ENCODE results near the gene RPL7A. TPM values are rescaled to one million over a fixed set of nuclear protein-coding genes. Genes with fewer than 3 reads are reported as not detected.

RPL7A gene
- polyA plus RNA-seq, 3 donors: 2,933 to 4,055 (median 3,432) TPM

DNA sequence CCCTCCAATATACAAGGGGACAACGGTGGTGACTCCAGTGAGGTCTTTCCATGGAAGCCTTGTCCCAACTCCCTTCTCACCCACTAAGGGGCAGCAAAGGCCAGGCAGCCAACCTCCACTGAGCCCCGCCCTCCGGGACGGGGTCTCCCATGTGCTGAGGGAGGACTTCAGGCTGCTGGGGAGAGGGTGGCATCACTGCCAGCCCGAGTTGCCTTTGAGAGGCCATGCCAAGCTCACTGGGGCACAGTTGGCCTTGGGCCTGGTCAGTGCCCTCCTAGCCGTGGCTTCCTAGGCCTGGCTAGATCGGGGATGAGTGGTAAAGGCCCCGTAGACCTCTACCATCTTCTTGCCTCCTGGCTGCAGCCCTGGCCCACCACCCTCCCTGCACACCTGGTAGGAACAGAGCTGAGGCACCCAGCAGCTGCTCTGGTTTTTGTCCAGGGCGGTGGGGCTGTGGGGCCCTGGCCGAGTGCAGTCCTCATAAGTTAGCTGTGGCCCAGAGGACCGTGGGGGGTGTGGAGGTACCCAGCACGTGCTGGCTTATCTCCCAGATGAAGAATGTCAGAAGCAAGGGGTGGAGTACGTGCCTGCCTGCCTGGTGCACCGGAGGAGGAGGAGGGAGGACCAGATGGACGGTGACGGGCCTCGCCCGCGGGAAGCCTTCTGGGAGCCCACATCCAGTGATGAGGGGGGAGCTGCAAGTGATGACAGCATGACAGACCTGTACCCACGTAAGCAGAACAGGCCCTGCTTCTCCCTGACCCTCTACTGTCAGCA, 11.6 kb downstream of the RPL7A start:
- H3K27ac ChIP-seq (ENCODE audit: low read depth, low read length): no peak overlapping the region

DNA sequence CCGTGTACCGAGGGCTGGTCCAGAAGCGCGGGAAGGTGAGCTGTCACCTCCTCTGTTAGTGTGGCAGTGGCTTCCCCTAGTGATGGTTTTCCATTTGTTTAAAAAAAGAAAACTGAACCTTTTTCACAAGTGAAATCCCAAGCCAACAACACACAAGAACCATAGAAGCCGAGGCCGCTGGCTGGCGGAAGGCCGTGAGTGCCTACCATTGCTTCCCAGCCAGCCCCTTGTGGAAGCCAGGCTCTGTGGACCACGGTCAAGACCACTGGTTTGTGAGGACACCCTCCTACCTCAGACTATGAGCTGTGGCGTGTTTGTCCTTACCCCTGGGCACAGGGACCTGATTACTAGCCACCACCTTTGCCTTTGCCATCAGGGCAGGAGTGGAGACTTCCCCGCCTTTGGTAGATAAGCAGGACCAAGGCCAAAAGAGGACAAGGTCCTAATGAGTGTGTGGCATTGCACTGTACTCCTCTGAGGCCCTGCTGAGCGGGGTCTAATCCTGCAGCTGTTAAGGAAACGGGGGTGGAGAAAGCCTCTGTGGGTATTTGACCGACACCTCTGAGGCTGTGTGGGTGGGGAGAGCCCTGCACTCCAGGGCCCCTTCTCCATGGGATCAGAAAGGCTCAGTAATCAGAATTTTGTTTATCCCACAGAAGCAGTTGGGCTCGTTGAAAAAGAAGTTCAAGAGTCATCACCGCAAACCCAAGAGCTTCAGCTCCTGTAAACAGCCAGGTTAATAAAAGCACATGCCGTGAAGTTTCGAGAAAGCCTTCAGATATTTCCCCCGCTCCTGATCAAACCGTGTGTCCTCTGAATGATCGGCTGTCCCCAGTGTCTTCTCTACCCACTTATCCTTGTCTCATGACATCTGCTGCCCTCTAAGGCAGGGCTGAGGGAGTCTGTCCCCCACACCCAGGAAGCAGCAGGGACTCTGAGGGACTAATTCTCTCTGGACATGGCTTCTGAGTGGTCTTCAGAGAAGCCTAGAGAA, 12.7 kb downstream of the RPL7A start:
- 66 to 81% (median 77%) methylated on average over 21 of the region's 21 CpGs for WGBS, 3 donors
- H3K27ac ChIP-seq (ENCODE audit: low read depth, low read length): no peak overlapping the region

More for the DNA sequence above, 11.6 kb downstream of the RPL7A start:
- WGBS, 3 donors: 50 to 62% (median 55%) methylated on average over 20 of the region's 20 CpGs

DNA sequence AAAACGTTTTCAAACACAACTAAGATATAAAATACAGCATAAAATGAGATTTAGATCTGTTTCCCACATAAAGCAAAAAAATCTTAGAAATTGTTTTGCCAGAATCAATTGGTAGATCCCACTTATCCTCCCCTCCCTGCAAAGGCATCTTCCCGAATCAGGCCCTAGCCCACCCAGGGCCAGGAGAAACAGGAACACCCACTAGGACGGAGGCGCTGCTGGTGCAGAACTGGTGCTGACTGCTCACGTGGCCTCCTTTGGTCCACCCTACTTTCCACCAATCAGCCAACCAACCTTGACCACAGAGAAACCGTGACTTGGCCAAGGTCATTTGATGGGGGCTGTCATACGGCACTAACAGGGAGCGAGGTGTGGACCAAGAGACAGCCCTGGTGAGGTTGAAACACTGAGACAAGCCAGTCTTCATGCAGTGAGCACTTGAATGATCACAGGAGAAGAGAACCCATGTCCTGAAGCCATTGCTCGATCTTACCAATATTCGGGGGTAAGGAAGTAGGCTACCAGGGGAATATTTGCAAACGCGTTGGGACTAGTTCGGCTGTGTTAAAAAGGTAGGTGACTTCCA, 13.6 kb downstream of the RPL7A start:
- 65 to 85% (median 84%) methylated on average over 13 of the region's 13 CpGs for WGBS, 3 donors
- no peak overlapping the region for H3K27ac ChIP-seq (ENCODE audit: low read depth, low read length)

DNA sequence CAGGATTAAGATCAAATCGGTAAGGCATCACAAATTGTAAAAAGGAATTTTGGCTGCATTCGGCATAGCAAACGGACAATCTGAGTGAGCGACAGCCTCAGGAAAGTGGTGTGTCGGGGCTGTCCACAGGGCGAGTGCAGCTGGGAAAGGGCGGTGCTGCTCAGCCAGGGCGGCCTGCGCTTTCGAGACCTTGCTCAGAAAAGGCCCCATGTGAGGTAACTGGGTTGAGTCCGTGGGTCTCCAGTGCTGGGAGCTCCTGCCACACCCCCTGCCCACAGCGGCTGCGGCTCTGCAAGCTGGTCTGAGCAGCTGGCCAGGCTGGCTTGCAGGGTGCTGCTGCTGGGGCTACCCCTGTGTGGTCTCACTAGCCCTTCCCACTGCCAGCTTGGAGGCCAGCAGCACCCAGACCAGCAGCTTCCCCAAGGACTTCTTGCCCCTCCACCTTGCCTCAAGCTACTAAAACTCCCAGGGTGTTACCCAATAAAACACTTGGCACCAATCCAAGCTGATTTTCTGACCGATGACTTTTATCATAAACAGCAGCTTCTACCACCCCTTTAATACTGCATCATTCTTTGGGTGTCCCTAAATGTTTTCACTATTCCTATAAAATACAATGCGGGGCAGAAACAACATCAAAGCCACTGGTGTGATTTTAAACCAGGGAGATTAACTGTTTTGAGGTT, 14.5 kb downstream of the RPL7A start:
- no peak overlapping the region for H3K27ac ChIP-seq (ENCODE audit: low read depth, low read length)
- 84 to 87% (median 86%) methylated on average over 15 of the region's 15 CpGs for WGBS, 3 donors

DNA sequence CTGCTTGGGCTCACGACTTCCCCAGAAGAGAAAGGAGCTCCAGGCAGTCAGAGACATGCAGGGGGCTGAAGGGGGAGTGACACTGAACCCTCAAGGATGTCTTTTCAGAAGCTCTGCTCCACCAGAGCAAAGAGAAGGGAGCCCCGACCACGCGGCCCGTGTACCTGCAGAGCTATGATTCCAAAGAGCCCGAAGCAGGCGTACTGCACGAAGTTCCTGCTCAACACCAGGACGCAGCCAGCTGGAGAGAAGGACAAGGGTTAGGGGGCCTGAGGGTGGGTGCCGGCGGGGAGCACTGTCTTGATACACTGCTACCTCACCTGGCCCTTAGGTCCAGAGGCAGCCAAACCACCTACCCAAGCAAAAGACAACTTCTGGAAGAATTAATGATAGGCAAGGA, 18.4 kb downstream of the RPL7A start:
- H3K27ac ChIP-seq (ENCODE audit: low read depth, low read length): no peak overlapping the region
- 89 to 94% (median 90%) methylated on average over 11 of the region's 11 CpGs for WGBS, 3 donors

DNA sequence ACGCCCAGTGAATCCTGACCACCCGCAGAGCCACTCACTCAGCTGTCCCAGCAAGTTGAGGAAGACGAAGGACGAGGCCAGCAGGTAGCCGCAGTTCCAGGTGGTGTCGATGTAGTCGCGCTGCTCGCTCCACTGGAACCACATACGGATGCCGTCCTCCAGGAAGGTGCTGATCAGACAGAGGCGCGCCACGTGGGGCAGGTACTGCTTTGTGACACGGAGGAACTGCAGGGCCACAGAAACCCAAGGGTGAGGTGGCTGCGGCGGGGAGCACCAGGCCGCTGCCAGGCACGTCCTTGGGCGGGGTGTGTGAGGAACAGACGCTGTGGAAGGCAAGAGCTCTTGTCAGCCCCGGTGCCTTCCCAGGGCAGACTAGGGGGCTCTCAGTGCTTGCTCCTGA, 19.2 kb downstream of the RPL7A start:
- WGBS, 3 donors: 79 to 93% (median 90%) methylated on average over 22 of the region's 22 CpGs
- H3K27ac ChIP-seq (ENCODE audit: low read depth, low read length): no peak overlapping the region

DNA sequence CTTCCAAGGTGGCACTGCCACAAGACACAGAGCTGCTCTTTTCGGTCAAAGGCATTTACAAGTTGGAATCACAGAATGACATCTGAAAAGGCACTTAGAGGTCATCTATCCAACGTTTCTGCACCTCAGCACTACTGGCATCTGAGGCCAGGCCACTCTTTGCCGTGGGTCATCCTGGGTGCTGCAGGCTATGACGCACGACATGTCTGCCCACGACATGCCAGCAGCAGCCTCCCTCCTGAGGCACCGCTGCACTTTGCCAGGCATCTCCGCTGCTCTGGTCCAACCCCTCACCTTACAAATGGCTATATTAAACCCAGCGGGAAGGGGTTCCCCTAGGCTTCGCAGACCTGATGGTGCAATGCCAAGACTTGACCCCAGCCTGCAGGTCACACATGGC, 19.8 kb downstream of the RPL7A start:
- 73 to 86% (median 79%) methylated on average over 10 of the region's 10 CpGs for WGBS, 3 donors
- no peak overlapping the region for H3K27ac ChIP-seq (ENCODE audit: low read depth, low read length)

DNA sequence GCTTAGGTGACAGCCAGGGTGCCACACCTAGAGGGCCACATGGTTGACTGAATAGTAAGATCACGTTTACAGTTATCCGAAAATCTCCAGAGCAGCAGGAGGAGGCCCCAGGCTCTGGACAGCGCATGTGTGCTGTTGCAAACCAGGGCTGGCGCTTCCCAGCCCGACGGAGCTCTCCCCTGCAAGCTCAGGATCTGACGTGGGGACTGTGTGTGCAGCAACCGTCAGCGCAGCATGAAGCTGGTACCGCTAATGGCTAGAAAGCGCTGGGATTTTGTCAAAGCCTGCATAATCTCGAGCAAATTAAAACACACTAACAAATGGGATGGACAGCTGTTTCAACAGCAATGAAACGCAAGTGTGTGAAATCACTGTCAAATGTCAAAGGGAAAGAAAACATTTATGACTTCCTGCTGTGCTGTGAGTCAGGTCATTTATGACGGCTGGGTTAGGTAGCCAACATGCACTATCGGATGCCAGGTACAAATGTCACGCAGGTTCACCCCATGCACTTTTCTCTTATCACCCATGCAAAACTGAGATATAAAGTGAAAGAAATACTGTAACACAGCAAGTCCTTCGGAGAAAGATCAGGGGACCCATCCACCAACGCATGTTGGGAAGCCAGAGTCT, 20.3 kb downstream of the RPL7A start:
- 39 to 70% (median 54%) methylated on average over 18 of the region's 18 CpGs for WGBS, 3 donors

DNA sequence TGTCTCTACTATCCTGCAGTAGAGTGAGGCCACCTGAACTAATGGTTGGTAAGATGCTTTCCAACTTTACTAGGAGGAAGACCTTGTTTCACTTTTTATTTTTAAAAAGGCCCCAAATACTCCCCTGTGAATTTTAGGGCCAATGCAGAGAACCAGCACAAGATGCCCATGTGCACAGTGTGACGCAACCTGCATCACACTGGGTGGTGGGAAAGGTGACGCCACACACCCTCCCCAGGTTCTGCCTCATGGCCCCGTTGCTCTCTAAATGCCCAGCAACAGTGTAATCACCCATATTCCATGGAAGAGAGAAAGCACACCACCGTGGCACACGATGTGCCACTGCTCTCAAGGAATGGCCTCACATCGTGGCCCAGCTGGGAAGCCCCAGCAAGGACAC, 21.4 kb downstream of the RPL7A start:
- 52 to 75% (median 64%) methylated on average over 6 of the region's 6 CpGs for WGBS, 3 donors
- no peak overlapping the region for H3K27ac ChIP-seq (ENCODE audit: low read depth, low read length)

More for the DNA sequence above, 20.3 kb downstream of the RPL7A start:
- no peak overlapping the region for H3K27ac ChIP-seq (ENCODE audit: low read depth, low read length)

DNA sequence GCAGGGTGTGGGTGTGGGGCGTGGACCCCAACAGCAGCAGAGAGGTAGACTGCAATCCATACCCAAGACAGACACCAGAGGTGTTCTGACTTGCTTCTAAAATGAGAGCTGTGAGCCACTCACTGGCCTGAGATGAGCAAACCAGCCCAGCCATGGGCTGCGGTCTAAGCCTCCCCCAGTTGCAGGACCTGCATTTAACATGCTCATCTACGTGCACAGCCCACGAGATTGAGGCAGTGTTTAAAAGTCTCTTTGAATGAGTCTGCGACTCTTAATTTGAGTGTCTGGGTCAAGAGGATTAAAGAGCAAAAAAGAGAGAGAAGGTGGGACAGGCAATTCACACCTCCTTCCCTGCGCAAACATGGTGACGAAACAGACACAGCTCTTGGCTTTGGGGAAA, 21.9 kb downstream of the RPL7A start:
- WGBS, 3 donors: 76 to 84% (median 82%) methylated on average over 7 of the region's 7 CpGs
- no peak overlapping the region for H3K27ac ChIP-seq (ENCODE audit: low read depth, low read length)

DNA sequence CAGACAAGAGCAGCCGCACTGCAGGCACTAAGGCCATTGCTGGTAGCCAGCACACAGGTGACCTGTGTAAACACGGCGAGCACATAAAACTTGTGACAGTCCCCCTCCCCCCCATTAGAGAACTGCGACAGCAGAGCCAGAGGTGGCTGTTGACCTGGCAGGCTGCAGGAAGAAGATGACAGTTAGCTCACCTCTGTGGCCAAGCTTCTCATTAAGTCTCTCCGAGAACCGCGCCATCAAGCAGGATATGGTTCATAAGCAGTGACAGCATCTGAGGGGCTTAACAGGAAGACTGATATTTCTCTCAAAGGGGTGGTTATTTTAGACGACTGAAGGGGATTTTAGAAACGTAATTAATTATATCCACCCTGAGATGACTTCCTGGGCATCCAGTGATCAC, 22.7 kb downstream of the RPL7A start:
- 33 to 65% (median 55%) methylated on average over 9 of the region's 9 CpGs for WGBS, 3 donors
- H3K27ac ChIP-seq (ENCODE audit: low read depth, low read length): no peak overlapping the region

DNA sequence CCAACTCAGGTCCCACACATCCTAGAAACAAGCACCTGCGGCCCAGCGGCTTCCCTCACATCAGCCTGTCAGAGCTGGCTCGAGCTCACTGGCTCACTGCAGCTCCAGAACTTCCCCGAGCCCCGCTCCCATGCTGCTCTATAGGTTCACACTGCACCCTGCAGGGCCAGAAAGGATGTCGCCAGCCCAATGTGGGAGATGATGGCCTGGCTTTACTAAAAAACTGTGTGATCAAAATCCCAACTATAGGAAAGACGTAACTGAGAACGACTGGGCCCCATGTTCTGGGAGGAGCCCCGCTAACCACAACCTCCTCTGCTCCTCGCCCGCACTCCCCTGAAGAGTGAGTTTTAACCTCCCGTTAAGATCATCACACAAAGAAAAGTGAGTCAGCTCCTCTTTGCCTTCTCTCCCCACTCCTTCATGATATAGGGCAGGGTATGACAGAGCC, 23.3 kb downstream of the RPL7A start:
- 31 to 56% (median 54%) methylated on average over 12 of the region's 12 CpGs for WGBS, 3 donors
- no peak overlapping the region for H3K27ac ChIP-seq (ENCODE audit: low read depth, low read length)

DNA sequence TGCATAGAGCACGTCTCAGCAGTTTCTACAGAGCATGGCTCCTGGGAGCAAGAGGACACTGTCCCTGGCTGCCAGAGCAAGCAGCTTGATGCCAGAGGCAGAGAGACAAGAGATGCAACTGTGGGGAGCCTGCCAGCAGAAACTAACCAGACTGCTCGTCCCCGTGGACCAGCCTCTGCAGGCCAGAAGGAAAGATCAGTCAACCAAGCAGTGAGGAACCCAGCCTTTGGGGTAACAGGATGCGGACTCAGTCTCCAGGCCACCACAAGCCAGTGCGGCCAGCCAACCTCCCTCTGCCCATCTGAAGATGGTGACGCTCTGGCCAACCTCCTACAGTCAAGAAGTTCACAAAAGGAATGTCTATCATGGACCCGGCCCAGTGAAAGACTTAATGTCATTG, 24.1 kb downstream of the RPL7A start:
- WGBS, 3 donors: 52 to 73% (median 62%) methylated on average over 7 of the region's 7 CpGs
- H3K27ac ChIP-seq (ENCODE audit: low read depth, low read length): no peak overlapping the region

DNA sequence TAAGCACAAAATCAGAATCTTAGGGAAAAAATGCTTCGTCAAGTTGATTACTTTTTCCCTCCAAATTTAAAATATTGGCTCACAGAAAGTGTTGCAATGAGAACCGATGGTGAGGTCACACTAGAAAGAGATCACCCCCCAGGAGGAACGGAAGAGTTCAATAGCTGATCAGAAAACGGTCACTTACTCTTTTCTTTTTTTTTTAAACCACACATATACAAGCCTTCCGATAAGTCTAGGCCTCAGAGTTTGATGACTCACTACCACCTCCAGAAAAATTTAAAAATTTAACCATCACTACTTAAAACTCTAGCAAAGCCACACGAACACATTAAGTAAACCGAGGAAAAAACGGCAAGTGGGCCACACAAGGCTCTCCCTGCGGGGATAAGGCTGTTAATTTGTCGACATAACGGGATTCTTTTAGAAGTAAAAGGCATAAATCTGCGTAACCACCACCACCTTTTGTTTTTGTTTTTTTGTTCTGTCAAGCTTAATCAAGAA, 26.6 kb downstream of the RPL7A start:
- no peak overlapping the region for H3K27ac ChIP-seq (ENCODE audit: low read depth, low read length)
- WGBS, 3 donors: 10 to 11% (median 10%) methylated on average over 12 of the region's 12 CpGs

DNA sequence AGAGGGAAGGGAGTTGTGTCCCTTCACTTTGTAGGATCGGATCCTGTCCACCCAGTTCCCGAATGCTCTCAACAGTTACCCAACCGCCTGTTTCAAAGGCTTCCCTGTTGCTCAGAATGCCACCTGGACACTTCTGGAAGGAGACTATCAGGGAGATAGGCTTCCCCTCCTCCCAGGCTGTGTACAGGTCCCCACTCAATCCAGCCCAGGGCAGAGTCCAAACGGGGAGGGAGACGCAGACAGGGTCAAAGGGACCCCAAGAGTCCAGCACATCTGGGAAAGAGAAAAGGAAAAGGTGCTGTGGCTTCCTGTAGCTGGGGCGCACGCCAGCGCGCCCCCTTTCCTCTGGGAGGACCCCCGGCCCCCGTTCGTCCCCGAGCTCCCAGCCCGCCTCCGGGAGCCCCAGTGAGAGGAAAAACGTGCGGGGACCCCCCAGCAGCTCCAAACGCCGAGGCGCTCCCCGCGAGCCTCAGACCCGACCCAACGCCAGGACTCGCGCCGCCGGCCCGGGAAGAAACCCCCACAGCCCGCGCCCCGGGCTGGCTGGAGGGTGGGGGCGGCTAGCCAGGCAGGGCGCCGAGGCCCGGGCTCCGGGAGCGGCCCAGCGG, 27.2 kb downstream of the RPL7A start:
- H3K27ac ChIP-seq (ENCODE audit: low read depth, low read length): peak overlapping the region; percentile 95
- 0% methylated on average over 24 to 39 of the region's 39 CpGs for WGBS, 3 donors

DNA sequence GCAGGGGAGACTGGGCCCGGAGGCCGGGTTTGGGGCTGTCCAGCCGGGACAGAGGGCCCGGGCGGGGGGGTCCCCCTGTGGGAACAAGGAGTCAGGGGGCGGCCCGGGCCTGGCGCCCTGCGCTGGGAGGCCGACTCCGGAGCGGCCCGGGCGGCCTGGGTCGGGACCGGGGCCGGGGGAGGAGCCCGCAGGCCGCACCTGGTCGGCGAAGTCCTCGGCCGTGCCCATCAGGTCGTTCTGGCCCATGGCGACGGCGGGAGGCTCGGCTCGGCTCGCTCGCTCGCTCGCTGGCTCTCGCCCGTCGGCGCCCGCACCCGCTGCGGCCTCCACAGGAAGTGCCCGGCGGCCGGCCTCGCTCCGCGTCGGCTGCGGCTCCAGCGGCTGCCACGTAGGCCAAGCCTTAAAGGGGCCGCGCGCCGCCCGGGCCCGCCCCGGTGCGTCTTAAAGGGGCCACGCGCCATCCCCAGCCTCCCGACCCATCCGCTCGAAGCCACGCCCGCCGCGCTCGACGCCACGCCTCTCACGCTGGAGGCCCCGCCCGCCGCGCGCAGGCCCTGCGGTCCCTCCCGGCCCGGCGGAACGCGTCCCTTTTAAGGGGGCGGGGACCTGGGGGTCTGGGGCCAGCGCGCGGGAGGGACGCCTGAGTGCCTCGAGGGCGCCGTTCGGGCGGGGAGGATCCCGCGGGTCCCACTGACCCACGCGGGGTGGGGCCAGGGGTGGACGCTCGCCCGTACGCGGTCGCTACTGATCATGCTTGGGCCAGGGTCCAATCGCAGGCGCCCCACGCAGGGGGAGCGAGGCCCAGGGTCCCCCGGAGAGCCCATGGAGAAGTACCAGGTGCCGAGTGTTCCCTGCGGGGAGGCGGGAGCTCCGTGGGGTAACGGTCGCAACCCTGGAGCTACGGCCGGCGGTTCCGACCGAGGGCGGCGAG, 28.0 kb downstream of the RPL7A start, which contains the start of the genes STKLD1 and SURF4:
TSS of gene STKLD1 (plus strand) at position 643 of the 931 bp plus-strand sequence. CDS start at position 751, 108 bp downstream.
TSS of gene SURF4 (minus strand) at position 337 of the 931 bp plus-strand sequence. CDS start at position 246, 91 bp downstream.
- peak within 1 kb of the TSS; percentile 95 for H3K27ac ChIP-seq (ENCODE audit: low read depth, low read length)
- 1% methylated on average over 75 to 120 of the region's 120 CpGs for WGBS, 3 donors
